Fibroblast of the aortic adventitia (primary cell): ENCODE results near the gene ITCH. TPM values are rescaled to one million over a fixed set of nuclear protein-coding genes. Genes with fewer than 3 reads are reported as not detected.
"Not testable (repeated sequence)": the region's sequence is repeated elsewhere in the genome, so short reads cannot be mapped to it uniquely, and the experiment has no call there.

Experiments
- DNase-seq: peaks from one replicate; pipeline ENCODE4 v3.0.0-alpha.2; 2010; ENCODE audit warnings: low read depth
- H3K4me3 ChIP-seq: 2 replicates; pipeline ENCODE4 v1.5.1; 2011; ENCODE audit warnings: low read depth, mild to moderate bottlenecking, control low read depth, low read length, moderate library complexity
- CTCF ChIP-seq: IDR thresholded peaks from 2 replicates; pipeline ENCODE4 v1.5.1; 2011; ENCODE audit warnings: mild to moderate bottlenecking, low read length, control low read depth, inconsistent platforms; ENCODE audit not compliant: insufficient read depth
- total RNA-seq: library from RNA; depleted of rRNA; stranded (reverse); fragments of >200 nt; gene quantifications from 2 replicates; pipeline ENCODE4 v1.2.3, GENCODE V29; 2012; ENCODE audit warnings: low replicate concordance

The ITCH gene
- total RNA-seq, 1 donor, result 70.7 TPM

- TF ChIP-seq CTCF, result no peak
- no peak for DNase-seq
Measured at GRCh38 chr20:34512955-34513419, 149.9 kb downstream of the ITCH start.

DNA sequence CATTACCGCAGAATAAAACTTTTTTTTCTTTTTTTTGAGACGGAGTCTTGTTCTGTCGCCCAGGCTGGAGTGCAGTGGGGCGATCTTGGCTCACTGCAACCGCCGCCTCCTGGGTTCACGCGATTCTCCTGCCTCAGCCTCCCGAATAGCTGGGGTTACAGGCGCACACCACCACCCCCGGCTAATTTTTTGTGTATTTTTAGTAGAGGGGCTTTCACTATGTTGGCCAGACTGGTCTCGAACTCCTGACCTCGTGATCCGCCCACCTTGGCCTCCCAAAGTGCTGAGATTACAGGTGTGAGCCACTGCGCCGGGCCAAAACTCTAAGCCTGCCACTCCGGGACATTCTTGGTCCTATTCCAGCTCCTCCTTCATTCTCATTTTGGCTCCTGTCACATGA is 151.0 kb downstream of the ITCH start:
- H3K4me3 ChIP-seq, DNase-seq: not testable (repeated sequence)

More at GRCh38 chr20:34512955-34513419, 149.9 kb downstream of the ITCH start:
- H3K4me3 ChIP-seq, result no peak overlapping the region

GRCh38 chr20:34514897-34515483 is 151.9 kb downstream of the ITCH start:
- no peak for DNase-seq
- peak overlapping the region; percentile 88 for H3K4me3 ChIP-seq
- TF ChIP-seq CTCF, result no peak

DNA sequence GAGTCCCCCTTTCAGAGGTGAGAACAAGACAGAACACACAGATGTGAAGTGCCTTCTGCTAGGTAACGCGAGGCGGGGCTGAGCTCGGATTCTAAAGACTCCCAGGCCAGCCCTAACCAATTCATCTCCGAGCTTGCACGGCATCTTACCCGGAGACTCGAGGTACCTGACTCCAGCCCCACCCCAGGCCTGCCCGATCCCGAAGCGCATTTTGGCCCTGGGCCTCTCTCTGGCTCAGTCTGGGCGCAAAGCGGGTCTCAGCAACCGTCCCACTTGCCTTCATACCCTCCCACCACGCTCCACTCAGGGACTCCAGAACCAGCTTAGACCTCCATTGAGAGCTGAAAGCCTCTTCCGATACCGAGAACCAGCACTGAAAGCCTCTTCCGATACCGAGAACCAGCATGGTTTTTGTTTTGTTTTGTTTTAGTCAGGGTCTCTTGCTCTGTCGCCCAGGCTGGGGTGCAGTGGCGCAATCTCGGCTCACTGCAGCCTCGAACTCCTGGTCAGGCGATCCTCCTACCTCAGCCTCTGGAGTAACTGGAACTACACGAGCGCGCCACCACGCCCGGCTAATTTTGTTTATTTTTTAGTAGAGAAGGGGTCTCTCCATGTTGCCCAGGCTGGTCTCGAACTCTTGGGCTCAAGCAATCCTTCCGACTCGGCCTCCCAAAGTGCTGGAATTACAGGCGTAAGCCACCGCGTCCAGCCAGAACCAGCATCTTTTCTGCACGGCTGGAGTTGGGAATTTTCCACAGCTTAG is 152.6 kb downstream of the ITCH start:
- TF ChIP-seq CTCF, result no peak
- no peak for DNase-seq
- peak overlapping the region; percentile 88 for H3K4me3 ChIP-seq

- DNase-seq, result peak; percentile 98
- peak within 1 kb of the TSS; percentile 88 for H3K4me3 ChIP-seq
- TF ChIP-seq CTCF, result no peak
Measured at GRCh38 chr20:34516247-34517113, 153.4 kb downstream of the ITCH start, which contains the start of gene DYNLRB1. Gene DYNLRB1, plus strand, starts transcription at chr20:34516422. Its CDS starts 37 bp downstream, at chr20:34516459.

- peak; percentile 20 for DNase-seq
- TF ChIP-seq CTCF, result no peak
- H3K4me3 ChIP-seq, result peak overlapping the region; percentile 88
Measured at GRCh38 chr20:34517114-34517505, 154.0 kb downstream of the ITCH start.

- H3K4me3 ChIP-seq, DNase-seq: not testable (repeated sequence)
Measured at GRCh38 chr20:34518863-34519262, 155.8 kb downstream of the ITCH start.

DNA sequence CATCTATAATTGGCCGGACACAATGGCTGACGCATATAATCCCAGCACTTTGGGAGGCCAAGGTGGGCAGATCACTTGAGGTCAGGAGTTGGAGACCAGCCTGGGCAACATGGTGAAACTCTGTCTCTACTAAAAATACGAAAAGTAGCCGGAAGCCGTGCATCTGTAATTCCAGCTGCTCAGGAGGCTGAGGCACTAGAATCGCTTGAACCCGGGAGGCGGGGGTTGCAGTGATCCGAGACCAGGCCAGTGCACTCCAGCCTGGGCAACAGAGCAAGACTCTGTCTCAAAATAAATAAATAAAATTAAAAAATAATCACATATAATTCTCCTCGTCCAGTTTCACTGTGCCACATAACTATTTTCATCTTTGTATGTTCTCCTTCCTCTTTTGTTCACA is 156.8 kb downstream of the ITCH start:
- not testable (repeated sequence) for DNase-seq, H3K4me3 ChIP-seq
